ENCODE data around the gene TGOLN2. TPM values are rescaled to one million over a fixed set of nuclear protein-coding genes. Genes with fewer than 3 reads are reported as not detected.

Gene TGOLN2
- total RNA-seq, 3 donors from 2014 or later (not counting 1 experiment from before 2014, with no cell fraction given) = 190 to 207 (median 194) TPM

DNA sequence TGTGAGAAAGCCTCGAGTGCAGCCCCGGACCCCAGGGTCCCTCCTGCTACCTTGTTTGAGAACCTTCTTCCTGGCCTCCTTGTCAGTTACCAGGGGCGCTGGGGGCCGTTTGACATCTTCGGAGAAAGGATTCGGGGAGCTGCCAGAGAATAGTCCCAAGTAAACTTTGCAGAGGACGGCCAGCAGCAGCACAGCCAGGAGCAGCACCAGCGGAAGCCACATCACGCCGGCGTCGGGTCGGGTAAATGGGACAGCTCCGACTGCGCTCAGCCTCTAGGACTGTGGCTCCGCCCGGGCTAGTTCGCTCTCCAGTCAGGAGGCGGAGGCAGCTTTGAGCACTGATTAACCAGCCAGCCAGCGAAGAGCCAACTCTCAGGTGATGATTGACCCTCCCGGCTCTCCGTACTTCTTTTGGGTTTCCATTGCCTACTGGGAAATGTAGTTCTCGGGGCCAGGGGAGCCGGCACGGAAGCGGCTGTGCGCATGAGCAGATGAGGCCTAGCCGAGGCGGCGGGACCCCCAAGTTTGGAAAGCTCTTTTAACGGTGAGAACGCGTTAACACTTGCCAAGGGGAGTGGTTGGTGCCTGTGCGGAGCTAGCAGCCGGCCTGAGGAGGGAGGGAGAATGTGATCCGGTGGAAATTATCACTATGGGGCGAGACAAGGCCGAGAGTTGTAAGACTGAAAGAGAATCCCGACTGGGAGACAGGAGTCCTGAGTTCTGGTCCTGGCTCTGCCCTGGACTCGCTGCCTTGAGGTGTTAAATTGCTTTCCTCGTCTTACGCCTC lies 26.7 kb upstream of the TGOLN2 start, which contains the start of the genes ELMOD3 and RETSAT:
ELMOD3 (plus strand) TSS at position 484 of the 787 bp plus-strand sequence. CDS start 2,430 bp downstream, outside the sequence.
RETSAT (minus strand) TSS at position 243 of the 787 bp plus-strand sequence; CDS start at position 222, 21 bp downstream.
- Histone ChIP-seq H3K27ac (ENCODE audit: low read length) (peak within 1 kb of the TSS; percentile 84), H3K9me3 (ENCODE audit: control insufficient read depth, insufficient read depth, low read length) (no peaks in the 10 kb centered on the region), H3K27me3 (ENCODE audit: control insufficient read depth, insufficient read depth, low read length) (no peaks in the 10 kb centered on the region), H3K4me3 (ENCODE audit: low read length) (peak within 1 kb of the TSS; percentile 70), H3K4me1 (ENCODE audit: control insufficient read depth, insufficient read depth, low read length) (peaks cover 19% of the 10 kb centered on the region), H3K36me3 (ENCODE audit: control insufficient read depth, insufficient read depth, low read length) (peaks cover 35% of the 10 kb centered on the region)
- Mint-ChIP-seq H3K4me1 (peaks cover 46 to 50% of the 10 kb centered on the region in 2 donors), H3K9me3 (no peaks in the 10 kb centered on the region), H3K27ac (peak within 1 kb of the TSS; percentile 96 to 100), H3K36me3 (peaks cover 10% of the 10 kb centered on the region), H3K27me3 (ENCODE audit: low read depth in 2 of 2) (no peaks in the 10 kb centered on the region), H3K4me3 (peak within 1 kb of the TSS; percentile 98)
- under 1% methylated on average over 42 of the region's 42 CpGs for WGBS (ENCODE audit: insufficient coverage)
- intact Hi-C loops (cut with micrococcal nuclease) = loop anchor here (1.0 kb wide), 2 partner anchors 26 to 207 kb away; partner anchors contain the start of gene GGCX
- ATAC-seq = peak; percentile 97 to 100 (median 97)
- TF ChIP-seq, protein P1, sequence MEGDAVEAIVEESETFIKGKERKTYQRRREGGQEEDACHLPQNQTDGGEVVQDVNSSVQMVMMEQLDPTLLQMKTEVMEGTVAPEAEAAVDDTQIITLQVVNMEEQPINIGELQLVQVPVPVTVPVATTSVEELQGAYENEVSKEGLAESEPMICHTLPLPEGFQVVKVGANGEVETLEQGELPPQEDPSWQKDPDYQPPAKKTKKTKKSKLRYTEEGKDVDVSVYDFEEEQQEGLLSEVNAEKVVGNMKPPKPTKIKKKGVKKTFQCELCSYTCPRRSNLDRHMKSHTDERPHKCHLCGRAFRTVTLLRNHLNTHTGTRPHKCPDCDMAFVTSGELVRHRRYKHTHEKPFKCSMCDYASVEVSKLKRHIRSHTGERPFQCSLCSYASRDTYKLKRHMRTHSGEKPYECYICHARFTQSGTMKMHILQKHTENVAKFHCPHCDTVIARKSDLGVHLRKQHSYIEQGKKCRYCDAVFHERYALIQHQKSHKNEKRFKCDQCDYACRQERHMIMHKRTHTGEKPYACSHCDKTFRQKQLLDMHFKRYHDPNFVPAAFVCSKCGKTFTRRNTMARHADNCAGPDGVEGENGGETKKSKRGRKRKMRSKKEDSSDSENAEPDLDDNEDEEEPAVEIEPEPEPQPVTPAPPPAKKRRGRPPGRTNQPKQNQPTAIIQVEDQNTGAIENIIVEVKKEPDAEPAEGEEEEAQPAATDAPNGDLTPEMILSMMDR (IDR thresholded peaks at IDR 0.05) = no peak
- DNase-seq = peak; percentile 90 to 99

DNA sequence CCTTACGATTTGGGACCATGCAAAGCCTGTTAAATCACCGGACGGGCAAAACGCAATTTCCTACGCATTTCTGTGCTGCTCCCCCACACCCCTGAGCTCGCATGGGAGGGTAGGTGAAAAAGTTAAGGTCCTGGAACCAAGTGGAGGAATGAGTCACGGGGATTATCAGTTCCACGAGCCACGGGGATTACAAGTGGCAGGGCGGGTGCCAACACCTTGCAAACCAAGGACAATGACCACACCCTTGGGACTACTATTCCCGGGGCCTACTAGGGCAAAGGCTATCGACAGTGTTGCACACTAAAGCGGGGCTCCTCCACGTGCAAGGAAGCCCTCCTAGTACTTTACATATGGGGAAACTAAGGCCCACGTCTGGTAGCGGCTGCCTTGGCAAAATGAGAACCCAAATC lies 26.1 kb upstream of the TGOLN2 start:
- ATAC-seq = no peak
- TF ChIP-seq, protein P1 (IDR thresholded peaks at IDR 0.05) = no peak
- 46% methylated on average over 16 of the region's 16 CpGs for WGBS (ENCODE audit: insufficient coverage)
- peak in 1 of 2 donors; percentile 36 for DNase-seq
- peak overlapping the region; percentile 68 for H3K27ac ChIP-seq (ENCODE audit: low read length)
- peaks cover 36% of the 10 kb centered on the region for H3K36me3 ChIP-seq (ENCODE audit: control insufficient read depth, insufficient read depth, low read length)
- intact Hi-C loops (cut with micrococcal nuclease) = loop anchor here (1.0 kb wide), 2 partner anchors 26 to 207 kb away; partner anchors contain the start of gene GGCX
- peaks cover 19% of the 10 kb centered on the region for H3K4me1 ChIP-seq (ENCODE audit: control insufficient read depth, insufficient read depth, low read length)
- H3K27ac Mint-ChIP-seq = peak overlapping the region; percentile 96 to 100
- peaks cover 10% of the 10 kb centered on the region for H3K36me3 Mint-ChIP-seq
- peak overlapping the region; percentile 98 for H3K4me3 Mint-ChIP-seq
- H3K4me1 Mint-ChIP-seq = peaks cover 44 to 48% of the 10 kb centered on the region in 2 donors
- H3K4me3 ChIP-seq (ENCODE audit: low read length) = peak overlapping the region; percentile 70
- H3K9me3 ChIP-seq (ENCODE audit: control insufficient read depth, insufficient read depth, low read length) = no peaks in the 10 kb centered on the region
- no peaks in the 10 kb centered on the region for H3K9me3 Mint-ChIP-seq
- no peaks in the 10 kb centered on the region for H3K27me3 Mint-ChIP-seq (ENCODE audit: low read depth in 2 of 2)
- no peaks in the 10 kb centered on the region for H3K27me3 ChIP-seq (ENCODE audit: control insufficient read depth, insufficient read depth, low read length)

DNA sequence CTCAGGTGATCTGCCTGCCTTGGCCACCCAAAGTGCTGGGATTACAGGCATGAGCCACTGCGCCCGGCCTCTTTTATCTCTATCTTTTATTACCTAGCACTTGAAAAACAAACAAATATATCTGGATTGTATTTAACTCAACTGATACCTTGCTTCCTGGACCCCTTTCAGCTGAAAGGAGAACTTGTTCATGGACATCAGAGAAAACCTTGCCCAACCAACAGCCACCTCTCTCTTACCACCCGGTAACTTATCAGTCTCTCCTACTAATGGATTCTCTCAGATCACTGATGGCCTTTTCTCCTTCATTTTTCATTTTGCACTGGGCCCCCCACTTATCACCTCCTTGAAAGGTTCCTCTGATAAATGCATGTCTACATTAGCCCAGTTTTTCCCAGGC lies 19.8 kb upstream of the TGOLN2 start:
- TF ChIP-seq, protein P1 (IDR thresholded peaks at IDR 0.05) = no peak
- Mint-ChIP-seq H3K36me3 (peaks cover 10% of the 10 kb centered on the region), H3K27ac (no peak overlapping the region), H3K9me3 (no peaks in the 10 kb centered on the region), H3K4me1 (peaks cover 0 to 7% of the 10 kb centered on the region in 2 donors), H3K27me3 (ENCODE audit: low read depth in 2 of 2) (no peaks in the 10 kb centered on the region), H3K4me3 (no peak overlapping the region)
- H3K27ac ChIP-seq (ENCODE audit: low read length) = no peak overlapping the region
- no peaks in the 10 kb centered on the region for H3K27me3 ChIP-seq (ENCODE audit: control insufficient read depth, insufficient read depth, low read length)
- H3K4me3 ChIP-seq (ENCODE audit: low read length) = no peak overlapping the region
- no peaks in the 10 kb centered on the region for H3K4me1 ChIP-seq (ENCODE audit: control insufficient read depth, insufficient read depth, low read length)
- intact Hi-C loops (cut with micrococcal nuclease) = no loop called here
- H3K9me3 ChIP-seq (ENCODE audit: control insufficient read depth, insufficient read depth, low read length) = no peaks in the 10 kb centered on the region
- ATAC-seq (no peak), DNase-seq (no peak)
- peaks cover 50% of the 10 kb centered on the region for H3K36me3 ChIP-seq (ENCODE audit: control insufficient read depth, insufficient read depth, low read length)
- WGBS (ENCODE audit: insufficient coverage) = 96% methylated on average over 3 of the region's 3 CpGs

Measured in natural killer cell (primary cell).